ENCODE results near the gene SRSF4.

GRCh38 chr1:29179641-29180184, 2.0 kb downstream of the SRSF4 start:
- TF ChIP-seq CTCF (conservative IDR thresholded peaks at IDR 0.05; ENCODE audit: low read depth, low read length), result no peak
- no peak for TF ChIP-seq EZH2 (IDR thresholded peaks at IDR 0.05; ENCODE audit: low read length, unreplicated experiment)
- no peak for TF ChIP-seq EZH2phosphoT487 (IDR thresholded peaks at IDR 0.05; ENCODE audit: borderline replicate concordance, low read length)
